Fibroblast of mammary gland (primary cell): ENCODE measurements around the gene AFF2.
A peak's percentile ranks its signal among the peaks of the same experiment; 100 is the strongest.

Experiments used
- DNase-seq: peaks from one replicate; pipeline ENCODE4 v3.0.0-alpha.2; 2010; ENCODE audit warnings: low read depth
- H3K4me3 ChIP-seq: 2 replicates; pipeline ENCODE4 v1.5.1; 2011; ENCODE audit warnings: low read depth, mild to moderate bottlenecking, low read length, moderate library complexity; ENCODE audit not compliant: control insufficient read depth
- CTCF ChIP-seq: conservative IDR thresholded peaks from 2 replicates; pipeline ENCODE4 v1.5.1; 2011; ENCODE audit warnings: low read depth, low read length, inconsistent platforms; ENCODE audit not compliant: control insufficient read depth, insufficient read depth

The AFF2 gene

GRCh38 chrX:148593146-148593545, 92.7 kb downstream of the AFF2 start:
- no peak for DNase-seq

GRCh38 chrX:148593987-148594386, 93.6 kb downstream of the AFF2 start:
- DNase-seq, result no peak
- TF ChIP-seq CTCF, result no peak
- H3K4me3 ChIP-seq, result no peak overlapping the region

More at GRCh38 chrX:148593146-148593545, 92.7 kb downstream of the AFF2 start:
- no peak overlapping the region for H3K4me3 ChIP-seq
- TF ChIP-seq CTCF, result no peak

- TF ChIP-seq CTCF, result no peak
- no peak overlapping the region for H3K4me3 ChIP-seq
- no peak for DNase-seq
These were observed 99.0 kb downstream of the AFF2 start for GRCh38 chrX:148599404-148599803.

- no peak for TF ChIP-seq CTCF
- DNase-seq, result no peak
- H3K4me3 ChIP-seq, result no peak overlapping the region
These were observed 99.7 kb downstream of the AFF2 start for GRCh38 chrX:148600131-148600530.

GRCh38 chrX:148600581-148600980, 100.2 kb downstream of the AFF2 start:
- DNase-seq, result no peak
- TF ChIP-seq CTCF, result no peak
- H3K4me3 ChIP-seq, result no peak overlapping the region

DNA sequence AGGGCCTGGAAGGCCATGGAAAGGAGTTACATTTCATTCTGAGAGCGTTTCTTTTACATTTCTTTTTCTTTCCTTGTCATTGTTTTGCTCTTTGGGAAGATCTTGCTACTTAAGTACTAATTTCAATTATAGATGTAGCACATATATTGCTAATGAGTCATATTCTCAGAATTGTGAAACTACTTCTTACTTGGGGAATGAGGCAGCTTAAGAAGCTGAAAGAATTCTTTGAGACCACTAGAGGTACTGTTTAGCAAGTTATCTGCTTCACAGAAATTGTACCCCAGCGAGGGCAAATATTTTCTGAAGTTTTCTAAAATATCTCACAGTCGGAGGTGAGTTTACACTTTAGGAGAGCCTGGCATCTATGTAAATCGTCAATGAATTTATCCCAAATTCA, 100.6 kb downstream of the AFF2 start:
- peak; percentile 6 for DNase-seq
- no peak for TF ChIP-seq CTCF
- no peak overlapping the region for H3K4me3 ChIP-seq
